Measurements from ENCODE around the gene NACC1. TPM values are rescaled to one million over a fixed set of nuclear protein-coding genes. Genes with fewer than 3 reads are reported as not detected.

Gene NACC1
- total RNA-seq, 3 donors from 2014 or later: 127 to 137 (median 134) TPM

DNA sequence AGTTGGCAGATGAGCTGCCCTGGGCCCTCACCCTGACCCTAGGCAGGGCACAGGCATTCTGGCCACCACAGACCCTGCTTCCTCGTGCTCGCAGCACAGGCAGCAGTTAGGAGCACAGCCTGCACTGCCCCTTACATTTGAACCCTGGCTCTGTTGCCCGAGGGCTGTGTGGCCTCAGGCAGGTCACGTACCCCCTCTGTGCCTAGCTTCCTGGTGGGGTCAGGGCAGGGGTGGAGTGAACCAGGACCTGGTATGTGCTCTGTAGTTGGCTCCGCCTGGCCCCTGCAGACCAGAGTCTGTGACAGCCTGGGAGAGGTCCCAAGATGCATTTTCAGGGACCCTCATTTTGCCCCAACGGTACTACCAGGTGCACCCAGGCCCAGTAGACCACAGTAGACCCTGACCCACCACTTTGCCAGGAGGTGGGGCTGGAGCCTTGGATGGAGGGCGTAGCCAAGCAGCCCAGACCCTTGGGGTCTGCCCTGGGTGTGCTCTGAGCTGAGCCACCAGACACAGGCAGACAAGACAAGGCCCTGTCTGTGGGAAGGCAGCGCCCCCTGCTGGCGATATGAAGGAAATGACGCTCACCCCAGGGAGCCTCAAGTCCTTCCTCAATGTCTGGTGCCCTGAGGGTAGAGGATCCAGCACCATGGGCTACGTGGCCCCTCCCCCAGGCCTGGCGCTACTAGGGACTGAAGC lies 24.5 kb upstream of the NACC1 start:
- H3K4me3 Mint-ChIP-seq: no peak overlapping the region
- peaks cover 15% of the 10 kb centered on the region for H3K4me1 Mint-ChIP-seq (ENCODE audit: low read depth)

DNA sequence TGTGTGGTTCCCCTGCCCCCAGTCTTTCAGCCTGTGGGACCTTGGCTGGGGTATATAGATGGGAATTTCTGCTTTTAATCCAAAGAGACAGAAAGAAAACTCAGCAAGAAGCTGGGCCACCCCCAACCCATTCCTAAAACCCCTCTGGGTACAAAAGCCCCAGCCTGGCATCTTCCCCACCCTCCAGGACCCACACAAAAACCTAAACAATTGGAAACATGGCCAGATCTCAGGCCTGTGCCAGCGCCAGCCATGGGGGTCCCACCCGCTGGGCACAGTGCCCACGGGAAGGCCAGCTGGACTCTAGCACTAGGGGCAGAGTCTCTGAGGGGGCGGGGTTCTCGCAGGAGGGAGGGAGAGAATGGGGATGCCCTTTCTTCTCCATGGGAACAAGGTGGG lies 24.0 kb upstream of the NACC1 start:
- ATAC-seq: no peak
- no peak for DNase-seq
- H3K9me3 Mint-ChIP-seq: no peaks in the 10 kb centered on the region
- H3K27me3 Mint-ChIP-seq (ENCODE audit: low read depth): peaks cover 13% of the 10 kb centered on the region
- H3K36me3 Mint-ChIP-seq (ENCODE audit: insufficient read depth): no peaks in the 10 kb centered on the region
- no peak overlapping the region for H3K4me3 Mint-ChIP-seq
- peaks cover 19% of the 10 kb centered on the region for H3K4me1 Mint-ChIP-seq (ENCODE audit: low read depth)

More for the DNA sequence above, 24.5 kb upstream of the NACC1 start:
- ATAC-seq: peak; percentile 80 to 84
- no peaks in the 10 kb centered on the region for H3K36me3 Mint-ChIP-seq (ENCODE audit: insufficient read depth)
- peaks cover 13% of the 10 kb centered on the region for H3K27me3 Mint-ChIP-seq (ENCODE audit: low read depth)
- peak; percentile 76 for DNase-seq
- H3K9me3 Mint-ChIP-seq: no peaks in the 10 kb centered on the region

GRCh38 chr19:13094771-13095392 lies 23.2 kb upstream of the NACC1 start:
- DNase-seq: no peak
- no peak for ATAC-seq
- Mint-ChIP-seq H3K4me1 (ENCODE audit: low read depth) (peaks cover 22% of the 10 kb centered on the region), H3K9me3 (no peaks in the 10 kb centered on the region), H3K36me3 (ENCODE audit: insufficient read depth) (no peaks in the 10 kb centered on the region), H3K27me3 (ENCODE audit: low read depth) (peaks cover 13% of the 10 kb centered on the region), H3K4me3 (no peak overlapping the region)

GRCh38 chr19:13095393-13095784 lies 22.7 kb upstream of the NACC1 start:
- H3K4me1 Mint-ChIP-seq (ENCODE audit: low read depth): peaks cover 27% of the 10 kb centered on the region
- no peak overlapping the region for H3K4me3 Mint-ChIP-seq
- no peaks in the 10 kb centered on the region for H3K36me3 Mint-ChIP-seq (ENCODE audit: insufficient read depth)
- ATAC-seq (no peak), DNase-seq (no peak)
- H3K27me3 Mint-ChIP-seq (ENCODE audit: low read depth): peaks cover 13% of the 10 kb centered on the region
- H3K9me3 Mint-ChIP-seq: no peaks in the 10 kb centered on the region

GRCh38 chr19:13095934-13096927 lies 21.8 kb upstream of the NACC1 start:
- Mint-ChIP-seq H3K9me3 (no peaks in the 10 kb centered on the region), H3K4me3 (peak overlapping the region; percentile 67), H3K36me3 (ENCODE audit: insufficient read depth) (no peaks in the 10 kb centered on the region), H3K27me3 (ENCODE audit: low read depth) (peaks cover 13% of the 10 kb centered on the region), H3K4me1 (ENCODE audit: low read depth) (peaks cover 30% of the 10 kb centered on the region)
- DNase-seq (no peak), ATAC-seq (no peak)

DNA sequence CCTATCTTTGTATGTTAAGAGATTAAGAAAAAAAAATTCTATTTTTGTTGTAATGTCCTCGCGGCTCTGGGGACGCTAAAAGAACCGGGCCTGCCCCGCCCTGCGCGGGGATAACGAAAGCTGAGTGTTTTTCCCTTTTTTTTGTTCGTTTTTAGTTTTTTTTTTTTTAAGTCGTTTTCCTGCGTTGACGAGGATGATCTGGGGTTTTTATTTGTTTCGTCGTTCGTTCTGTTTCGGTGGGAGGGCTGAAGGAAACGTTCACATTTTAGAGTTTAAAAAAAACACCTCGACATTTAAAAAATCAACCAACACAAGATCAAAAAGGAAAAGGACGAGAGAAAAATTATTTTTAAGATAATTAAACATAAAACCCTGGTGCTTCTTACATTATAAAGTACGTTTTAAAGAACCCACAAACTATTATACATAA lies 21.0 kb upstream of the NACC1 start:
- Mint-ChIP-seq H3K4me1 (ENCODE audit: low read depth) (peaks cover 36% of the 10 kb centered on the region), H3K36me3 (ENCODE audit: insufficient read depth) (no peaks in the 10 kb centered on the region)
- no peak for DNase-seq

GRCh38 chr19:13097463-13098258 lies 20.4 kb upstream of the NACC1 start:
- Mint-ChIP-seq H3K27me3 (ENCODE audit: low read depth) (peaks cover 13% of the 10 kb centered on the region), H3K4me3 (peak overlapping the region; percentile 61), H3K4me1 (ENCODE audit: low read depth) (peaks cover 40% of the 10 kb centered on the region), H3K9me3 (no peaks in the 10 kb centered on the region), H3K36me3 (ENCODE audit: insufficient read depth) (no peaks in the 10 kb centered on the region)
- DNase-seq (no peak), ATAC-seq (no peak)

More for the DNA sequence above, 21.0 kb upstream of the NACC1 start:
- H3K27me3 Mint-ChIP-seq (ENCODE audit: low read depth): peaks cover 13% of the 10 kb centered on the region
- ATAC-seq: no peak
- no peaks in the 10 kb centered on the region for H3K9me3 Mint-ChIP-seq
- H3K4me3 Mint-ChIP-seq: peak overlapping the region; percentile 73

DNA sequence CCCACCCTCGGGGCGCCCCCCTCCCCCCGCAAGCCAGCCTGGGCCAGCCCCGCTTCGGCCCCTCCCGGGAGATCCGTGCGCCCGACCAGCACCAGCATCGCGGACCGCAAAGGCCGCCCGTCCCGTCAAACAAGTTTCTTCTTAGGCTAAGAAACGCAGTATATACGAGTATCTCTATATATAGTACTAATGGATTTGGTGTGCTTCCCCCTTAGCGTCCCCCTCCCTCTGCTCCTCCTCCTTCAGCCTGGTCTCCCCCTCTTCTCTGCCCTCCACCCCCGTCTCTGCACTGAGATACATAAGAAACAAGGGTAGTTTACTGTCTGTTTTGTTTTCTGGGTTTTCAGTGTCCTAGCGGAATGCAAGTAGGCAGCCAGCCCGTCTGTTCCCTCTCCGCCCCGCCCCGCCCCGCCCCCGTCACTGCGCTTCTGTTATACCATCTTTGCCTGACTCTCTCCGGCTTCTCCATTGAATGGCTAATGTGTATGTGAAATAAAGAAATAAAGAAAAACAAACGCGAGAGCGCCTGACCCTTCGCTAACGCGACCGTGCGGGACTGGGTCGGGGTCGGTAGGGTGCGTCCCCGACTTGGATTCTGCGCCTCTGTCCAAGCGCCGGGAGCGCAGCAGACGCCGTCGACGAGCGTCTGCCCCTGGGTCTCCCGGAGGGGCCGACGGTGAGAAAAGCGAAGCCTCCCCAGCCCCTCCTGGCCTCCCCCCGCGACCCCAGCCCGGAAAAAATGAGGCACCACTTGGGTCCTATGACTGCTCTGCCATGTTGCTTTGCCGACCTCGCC lies 19.6 kb upstream of the NACC1 start:
- Mint-ChIP-seq H3K36me3 (ENCODE audit: insufficient read depth) (no peaks in the 10 kb centered on the region), H3K9me3 (no peaks in the 10 kb centered on the region), H3K4me3 (peak overlapping the region; percentile 69), H3K27me3 (ENCODE audit: low read depth) (peaks cover 13% of the 10 kb centered on the region), H3K4me1 (ENCODE audit: low read depth) (peaks cover 44% of the 10 kb centered on the region)
- DNase-seq (no peak), ATAC-seq (no peak)

DNA sequence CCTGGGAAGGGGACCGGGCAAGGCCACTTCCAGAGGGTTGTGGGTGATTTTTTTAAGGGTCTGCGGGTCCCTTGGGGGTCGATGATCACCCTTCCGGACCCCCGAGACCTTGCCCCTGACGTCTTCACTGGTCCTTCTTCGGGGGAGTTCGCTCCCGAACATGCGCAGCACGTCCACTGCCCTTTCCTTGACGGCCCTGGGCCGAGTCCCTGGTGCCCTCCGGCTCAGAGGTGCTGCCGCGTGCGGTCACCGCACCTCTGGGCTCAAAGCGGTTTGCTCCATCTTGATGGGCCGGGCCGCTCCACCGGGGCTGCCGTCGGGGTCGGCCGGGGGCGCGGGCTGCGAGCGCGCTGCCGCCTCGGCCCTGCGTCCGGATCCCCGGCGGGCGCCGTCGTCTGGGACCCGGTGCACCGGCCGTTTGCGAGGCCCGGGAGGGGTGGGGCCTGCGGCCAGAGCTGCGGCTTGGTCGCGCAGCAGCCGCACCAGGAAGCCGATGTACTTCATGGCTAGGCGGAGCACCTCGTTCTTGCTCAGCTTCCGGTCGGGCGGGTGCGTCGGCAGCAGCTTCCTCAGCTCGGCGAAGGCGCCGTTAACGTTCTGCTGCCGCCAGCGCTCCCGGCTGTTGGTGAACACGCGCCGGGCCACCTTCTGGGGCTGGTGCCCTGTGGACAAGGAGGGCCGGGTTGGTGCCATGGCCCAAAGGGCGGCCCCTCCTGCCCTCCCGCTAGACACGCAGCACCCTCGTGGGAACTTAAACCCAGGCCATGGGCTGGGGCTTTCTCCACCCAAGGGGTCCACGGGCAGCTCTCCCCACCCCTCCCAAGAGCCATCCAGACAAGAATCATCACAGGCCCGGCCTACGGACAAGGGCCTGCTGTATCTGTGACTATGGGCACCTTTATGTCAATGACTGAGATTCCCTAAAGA lies 18.7 kb upstream of the NACC1 start:
- Mint-ChIP-seq H3K9me3 (no peaks in the 10 kb centered on the region), H3K27me3 (ENCODE audit: low read depth) (peaks cover 10% of the 10 kb centered on the region), H3K36me3 (ENCODE audit: insufficient read depth) (no peaks in the 10 kb centered on the region), H3K4me3 (peak overlapping the region; percentile 69), H3K4me1 (ENCODE audit: low read depth) (peaks cover 42% of the 10 kb centered on the region)
- ATAC-seq: peak; percentile 53 to 62
- peak; percentile 72 for DNase-seq

DNA sequence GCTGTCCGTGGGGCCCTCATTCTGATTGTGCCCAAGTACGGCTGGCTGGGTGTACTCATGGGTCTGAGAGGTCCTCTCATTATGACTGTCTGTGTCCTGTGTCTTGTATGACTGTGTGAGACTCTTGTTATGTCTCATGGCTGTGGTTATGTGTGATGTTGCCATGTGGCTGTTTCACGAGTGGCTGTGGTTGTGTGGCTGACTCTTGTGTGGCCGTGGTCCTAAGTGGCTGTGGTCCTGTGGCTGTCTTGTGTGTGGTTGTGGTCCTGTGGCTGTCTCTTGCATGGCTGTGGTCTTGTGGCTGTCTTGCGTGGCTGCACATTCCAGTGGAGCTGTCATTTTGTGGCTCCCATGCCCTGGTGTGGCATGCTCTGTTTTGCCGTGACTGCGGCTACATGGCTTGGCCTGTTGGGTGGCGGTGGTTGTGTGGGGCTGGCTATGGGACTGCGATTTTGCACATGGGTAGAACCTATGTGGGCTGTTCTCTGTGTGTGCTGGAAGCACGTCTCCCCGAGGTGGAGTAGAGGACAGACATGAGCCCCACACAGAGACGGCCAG lies 18.0 kb upstream of the NACC1 start:
- Mint-ChIP-seq H3K4me3 (peak overlapping the region; percentile 58), H3K36me3 (ENCODE audit: insufficient read depth) (peaks cover 2% of the 10 kb centered on the region), H3K9me3 (no peaks in the 10 kb centered on the region), H3K4me1 (ENCODE audit: low read depth) (peaks cover 44% of the 10 kb centered on the region), H3K27me3 (ENCODE audit: low read depth) (peaks cover 7% of the 10 kb centered on the region)
- ATAC-seq (peak; percentile 56 to 69), DNase-seq (peak; percentile 43)

DNA sequence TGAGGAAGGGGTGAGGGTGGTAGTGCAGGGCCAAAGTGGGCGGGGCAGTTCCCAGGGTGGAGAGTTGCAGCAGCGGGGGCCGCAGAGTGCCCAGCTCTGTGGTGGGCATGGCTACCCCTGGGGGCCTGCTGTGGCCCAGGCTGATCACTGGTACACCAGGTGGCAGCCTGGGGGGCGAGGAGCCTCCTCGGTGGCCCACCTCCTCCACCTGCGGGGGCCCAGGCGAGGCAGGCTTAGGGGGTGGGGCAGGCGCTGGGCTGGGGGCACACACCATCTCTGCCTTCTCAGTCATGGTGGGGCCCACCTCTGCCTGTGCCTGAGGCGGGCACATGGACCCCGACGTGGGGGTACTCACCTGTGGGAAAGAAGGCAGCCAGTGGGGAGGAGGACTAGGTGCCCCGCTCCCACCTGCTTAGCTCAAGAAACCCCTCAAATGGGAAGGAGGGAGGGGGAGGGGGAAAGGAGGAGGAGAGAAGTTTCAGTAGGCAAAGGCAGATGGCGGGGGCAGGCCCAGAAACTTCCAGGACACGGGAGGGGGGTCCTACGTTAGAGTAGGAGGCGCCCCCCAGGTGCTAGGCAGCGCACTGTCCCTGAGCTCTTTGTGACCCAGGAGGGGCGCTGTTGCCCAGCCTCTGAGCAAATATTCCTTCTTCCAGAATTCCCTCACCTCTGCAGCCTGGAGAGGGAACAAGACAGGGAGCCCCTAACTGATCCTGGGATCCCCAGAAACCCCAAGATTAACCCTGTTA lies 17.0 kb upstream of the NACC1 start:
- peak overlapping the region; percentile 70 for H3K4me3 Mint-ChIP-seq
- peaks cover 45% of the 10 kb centered on the region for H3K4me1 Mint-ChIP-seq (ENCODE audit: low read depth)
- DNase-seq (no peak), ATAC-seq (no peak)
- peaks cover 2% of the 10 kb centered on the region for H3K36me3 Mint-ChIP-seq (ENCODE audit: insufficient read depth)
- peaks cover 6% of the 10 kb centered on the region for H3K27me3 Mint-ChIP-seq (ENCODE audit: low read depth)
- no peaks in the 10 kb centered on the region for H3K9me3 Mint-ChIP-seq

All from activated T-cell treated with anti-CD3 and anti-CD28 coated beads, Interleukin-2, amount 50 U/mL, for 4 hours (primary cell).